Epithelial cell of prostate (primary cell): ENCODE measurements around the gene LOXL1.
"Not testable (repeated sequence)": the region's sequence is repeated elsewhere in the genome, so short reads cannot be mapped to it uniquely, and the experiment has no call there.

Experiments used
- DNase-seq: peaks from one replicate; pipeline ENCODE4 v3.0.0-alpha.2; 2011; ENCODE audit warnings: low read depth, low spot score
- H3K27ac ChIP-seq: fragments of 450-650 bp; 2 replicates; pipeline ENCODE4 v1.5.1; 2017; ENCODE audit warnings: mild to moderate bottlenecking

Gene LOXL1

GRCh38 chr15:73937296-73937695 lies 11.0 kb downstream of the LOXL1 start:
- no peak for DNase-seq
- no peak overlapping the region for H3K27ac ChIP-seq

GRCh38 chr15:73937726-73938125 lies 11.5 kb downstream of the LOXL1 start:
- no peak for DNase-seq
- no peak overlapping the region for H3K27ac ChIP-seq

- not testable (repeated sequence) for DNase-seq, H3K27ac ChIP-seq
Observed at GRCh38 chr15:73938516-73938915, 12.3 kb downstream of the LOXL1 start.

GRCh38 chr15:73939138-73939537 lies 12.9 kb downstream of the LOXL1 start:
- H3K27ac ChIP-seq, result no peak overlapping the region
- no peak for DNase-seq

- no peak overlapping the region for H3K27ac ChIP-seq
- DNase-seq, result no peak
Observed at GRCh38 chr15:73940061-73940981, 14.1 kb downstream of the LOXL1 start.

GRCh38 chr15:73941044-73941443 lies 14.8 kb downstream of the LOXL1 start:
- DNase-seq, result no peak
- no peak overlapping the region for H3K27ac ChIP-seq

GRCh38 chr15:73941449-73941848 lies 15.2 kb downstream of the LOXL1 start:
- DNase-seq, result no peak
- no peak overlapping the region for H3K27ac ChIP-seq

GRCh38 chr15:73941871-73942635 lies 15.8 kb downstream of the LOXL1 start:
- DNase-seq, result no peak
- no peak overlapping the region for H3K27ac ChIP-seq

- no peak overlapping the region for H3K27ac ChIP-seq
- no peak for DNase-seq
Observed at GRCh38 chr15:73942751-73943270, 16.5 kb downstream of the LOXL1 start.

GRCh38 chr15:73944161-73945129 lies 18.2 kb downstream of the LOXL1 start:
- no peak overlapping the region for H3K27ac ChIP-seq
- DNase-seq, result no peak

- DNase-seq, result no peak
- no peak overlapping the region for H3K27ac ChIP-seq
Observed at GRCh38 chr15:73945130-73945508, 18.9 kb downstream of the LOXL1 start.

GRCh38 chr15:73946046-73946721 lies 19.9 kb downstream of the LOXL1 start:
- no peak overlapping the region for H3K27ac ChIP-seq
- DNase-seq, result no peak

- no peak for DNase-seq
- no peak overlapping the region for H3K27ac ChIP-seq
Observed at GRCh38 chr15:73946795-73947370, 20.6 kb downstream of the LOXL1 start.

GRCh38 chr15:73947651-73948050 lies 21.4 kb downstream of the LOXL1 start:
- no peak overlapping the region for H3K27ac ChIP-seq
- DNase-seq, result no peak

GRCh38 chr15:73948396-73948795 lies 22.1 kb downstream of the LOXL1 start:
- no peak for DNase-seq
- H3K27ac ChIP-seq, result no peak overlapping the region

- DNase-seq, result no peak
- H3K27ac ChIP-seq, result no peak overlapping the region
Observed at GRCh38 chr15:73948982-73949381, 22.7 kb downstream of the LOXL1 start.

GRCh38 chr15:73949496-73949895 lies 23.2 kb downstream of the LOXL1 start:
- no peak overlapping the region for H3K27ac ChIP-seq
- no peak for DNase-seq

- no peak overlapping the region for H3K27ac ChIP-seq
- no peak for DNase-seq
Observed at GRCh38 chr15:73950479-73950830, 24.2 kb downstream of the LOXL1 start.

- H3K27ac ChIP-seq, result no peak overlapping the region
Observed at GRCh38 chr15:73950831-73951561, 24.7 kb downstream of the LOXL1 start.

More at GRCh38 chr15:73950831-73951561, 24.7 kb downstream of the LOXL1 start:
- no peak for DNase-seq
